Thyroid gland (tissue), 4 donors: ENCODE measurements around the gene LENG1.

Experiments
- POLR2A ChIP-seq, 2 donors: fragments of 450-650 bp; IDR thresholded peaks; one replicate each; pipeline ENCODE4 v1.6.1; 2017; ENCODE audit warnings: antibody characterized with exemption in 2 of 2, mild to moderate bottlenecking in 2 of 2, moderate library complexity in 1 of 2
- TF ChIP-seq, protein P1 (sequence below), 6 experiments: fragments of 200-600 bp in 3 of 6; fragments of 450-650 bp in 3 of 6; sonication (generic) in 3 of 6; IDR thresholded peaks; one replicate each; pipeline ENCODE4 v1.5.1; 2016 to 2019; ENCODE audit warnings: antibody characterized with exemption in 6 of 6, mild to moderate bottlenecking in 2 of 6, inconsistent platforms in 1 of 6, moderate library complexity in 1 of 6

DNA sequence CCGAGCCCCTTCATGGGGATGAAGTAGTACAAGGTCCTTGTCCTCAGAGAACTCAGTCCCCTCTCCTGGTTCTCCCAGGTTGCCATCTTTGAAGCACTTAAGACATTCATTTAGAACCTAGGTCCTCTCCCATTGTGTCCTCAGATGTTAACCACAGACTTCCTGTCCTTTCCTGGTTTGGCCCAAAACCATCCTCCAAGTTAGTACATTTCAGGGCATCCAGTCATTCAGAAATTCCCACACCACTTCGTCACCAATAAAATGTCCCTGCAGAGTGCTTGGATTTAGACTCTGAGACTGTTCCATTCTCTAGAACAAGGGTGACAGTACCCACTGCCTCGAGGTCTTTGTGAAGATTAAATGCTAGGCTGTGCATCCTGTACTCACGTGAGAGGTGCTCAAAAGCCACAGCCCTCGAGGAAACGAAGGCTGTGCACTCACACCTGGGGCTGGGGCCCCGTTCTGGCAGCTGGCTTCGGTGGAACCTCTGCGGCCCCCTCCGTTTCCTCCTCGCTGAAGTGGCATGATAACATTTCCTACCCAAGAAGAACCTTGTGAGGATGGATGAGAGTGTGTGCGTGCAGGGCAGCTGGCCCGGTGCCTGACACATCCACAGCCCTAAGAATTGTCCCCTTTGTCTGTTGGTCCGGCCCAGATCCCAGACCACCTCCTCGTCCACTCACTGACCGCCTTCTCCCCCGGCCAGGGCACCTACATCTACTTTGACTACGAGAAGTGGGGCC, 4.7 kb downstream of the LENG1 start:
- TF ChIP-seq, protein P1, sequence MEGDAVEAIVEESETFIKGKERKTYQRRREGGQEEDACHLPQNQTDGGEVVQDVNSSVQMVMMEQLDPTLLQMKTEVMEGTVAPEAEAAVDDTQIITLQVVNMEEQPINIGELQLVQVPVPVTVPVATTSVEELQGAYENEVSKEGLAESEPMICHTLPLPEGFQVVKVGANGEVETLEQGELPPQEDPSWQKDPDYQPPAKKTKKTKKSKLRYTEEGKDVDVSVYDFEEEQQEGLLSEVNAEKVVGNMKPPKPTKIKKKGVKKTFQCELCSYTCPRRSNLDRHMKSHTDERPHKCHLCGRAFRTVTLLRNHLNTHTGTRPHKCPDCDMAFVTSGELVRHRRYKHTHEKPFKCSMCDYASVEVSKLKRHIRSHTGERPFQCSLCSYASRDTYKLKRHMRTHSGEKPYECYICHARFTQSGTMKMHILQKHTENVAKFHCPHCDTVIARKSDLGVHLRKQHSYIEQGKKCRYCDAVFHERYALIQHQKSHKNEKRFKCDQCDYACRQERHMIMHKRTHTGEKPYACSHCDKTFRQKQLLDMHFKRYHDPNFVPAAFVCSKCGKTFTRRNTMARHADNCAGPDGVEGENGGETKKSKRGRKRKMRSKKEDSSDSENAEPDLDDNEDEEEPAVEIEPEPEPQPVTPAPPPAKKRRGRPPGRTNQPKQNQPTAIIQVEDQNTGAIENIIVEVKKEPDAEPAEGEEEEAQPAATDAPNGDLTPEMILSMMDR (IDR thresholded peaks at IDR 0.05), result no peak
- no peak for TF ChIP-seq POLR2A (IDR thresholded peaks at IDR 0.05)
